Natural killer cell (primary cell): ENCODE results near the gene IFT122. TPM values are rescaled to one million over a fixed set of nuclear protein-coding genes. Genes with fewer than 3 reads are reported as not detected.

ENCODE experiments used
- ATAC-seq, 3 donors: fragments of 150-1000 bp in 2 of 3; fragments of 200-7000 bp in 1 of 3; cut with Tn5 transposase; 1 replicate in 1 of 3; 2 replicates in 2 of 3; pipeline ENCODE4 v1.10.0; 2021; ENCODE audit warnings: mild to moderate bottlenecking in 2 of 3, moderate library complexity in 2 of 3
- DNase-seq, 2 donors: peaks; one replicate each; pipeline versions ENCODE4 v3.0.0 to v3.0.0-alpha.2; 2013 to 2021; ENCODE audit warnings: mixed read lengths in 1 of 2
- H3K27ac ChIP-seq: one replicate; pipeline ENCODE4 v1.5.1; 2013; ENCODE audit warnings: mild to moderate bottlenecking, low read length
- H3K27me3 ChIP-seq: one replicate; pipeline ENCODE4 v1.6.1; 2013; ENCODE audit warnings: low read length; ENCODE audit not compliant: control insufficient read depth, insufficient read depth
- H3K36me3 ChIP-seq: one replicate; pipeline ENCODE4 v1.6.1; 2013; ENCODE audit warnings: low read length; ENCODE audit not compliant: control insufficient read depth, insufficient read depth
- H3K4me1 ChIP-seq: one replicate; pipeline ENCODE4 v1.6.1; 2013; ENCODE audit warnings: low read length; ENCODE audit not compliant: control insufficient read depth, insufficient read depth
- H3K4me3 ChIP-seq: one replicate; pipeline ENCODE4 v1.5.1; 2013; ENCODE audit warnings: low read length
- H3K9me3 ChIP-seq: one replicate; pipeline ENCODE4 v1.6.1; 2013; ENCODE audit warnings: low read length; ENCODE audit not compliant: control insufficient read depth, insufficient read depth
- H3K27ac Mint-ChIP-seq, 2 donors: one replicate each; pipeline ENCODE4 v1.8.0; 2022; ENCODE audit warnings: mild to moderate bottlenecking in 2 of 2, mixed read lengths in 2 of 2, moderate library complexity in 1 of 2
- H3K27me3 Mint-ChIP-seq, 2 donors: one replicate each; pipeline ENCODE4 v1.8.0; 2022; ENCODE audit warnings: low read depth in 2 of 2, mixed read lengths in 2 of 2
- H3K36me3 Mint-ChIP-seq: one replicate; pipeline ENCODE4 v1.8.0; 2022; ENCODE audit warnings: mixed read lengths
- H3K4me1 Mint-ChIP-seq, 2 donors: one replicate each; pipeline ENCODE4 v1.8.0; 2022; ENCODE audit warnings: mixed read lengths in 2 of 2
- H3K4me3 Mint-ChIP-seq: one replicate; pipeline ENCODE4 v1.8.0; 2022; ENCODE audit warnings: mild to moderate bottlenecking, moderate library complexity, mixed read lengths
- H3K9me3 Mint-ChIP-seq, 2 donors: one replicate each; pipeline ENCODE4 v1.8.0; 2022; ENCODE audit warnings: mixed read lengths in 2 of 2
- CTCF ChIP-seq: fragments of 200-600 bp; IDR thresholded peaks from one replicate; pipeline ENCODE4 v1.8.0; 2022; ENCODE audit warnings: antibody characterized with exemption
- WGBS: methylation state at CpG from one replicate; pipeline ENCODE4 v1.1.7; 2013; ENCODE audit warnings: missing lambda C conversion rate; ENCODE audit not compliant: insufficient coverage; 5-methylcytosine and 5-hydroxymethylcytosine counted together
- intact Hi-C: fragments of 100-400 bp; cut with micrococcal nuclease; formaldehyde crosslinking; loops from one replicate; pipeline ENCODE4 v1.14.2; 2022
- total RNA-seq, 4 donors: library from RNA; stranded (reverse); fragments of 120-200 nt in 1 of 4; gene quantifications; one replicate each; pipeline versions ENCODE4 v1.2.3 to v1.2.4, GENCODE V29; 2013 to 2022

Gene IFT122
- total RNA-seq, 3 donors from 2014 or later (not counting 1 experiment from before 2014, with no cell fraction given), result 20.7 to 26.6 (median 23.9) TPM

DNA sequence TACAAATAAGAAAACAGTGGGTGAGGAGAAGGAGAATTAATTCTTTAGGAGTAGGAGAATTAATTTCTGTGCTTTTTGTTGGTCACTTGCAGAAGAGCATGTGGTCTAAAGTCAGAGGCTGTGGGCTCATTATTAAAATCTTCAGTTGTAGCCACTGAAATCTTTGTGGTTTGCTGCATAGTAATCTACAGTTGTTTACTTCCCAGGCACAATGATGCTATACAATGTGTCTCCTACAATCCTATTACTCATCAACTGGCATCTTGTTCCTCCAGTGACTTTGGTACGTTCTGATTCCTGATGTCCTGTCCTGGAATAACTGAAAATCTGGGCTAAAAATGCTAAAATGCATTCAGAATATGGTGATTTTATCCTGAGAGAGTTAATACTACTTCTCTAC is 21.0 kb downstream of the IFT122 start:
- intact Hi-C loops, result no loop called here
- no peak for TF ChIP-seq CTCF
- H3K27ac ChIP-seq, result no peak overlapping the region
- ATAC-seq (no peak), DNase-seq (no peak)
- no peaks in the 10 kb centered on the region for H3K9me3 ChIP-seq
- Mint-ChIP-seq H3K4me3 (no peak overlapping the region), H3K36me3 (no peaks in the 10 kb centered on the region), H3K27ac (no peak overlapping the region), H3K4me1 (no peaks in the 10 kb centered on the region), H3K9me3 (no peaks in the 10 kb centered on the region), H3K27me3 (no peaks in the 10 kb centered on the region)
- WGBS, result no CpG with 5 or more reads among the region's 1 CpG
- no peak overlapping the region for H3K4me3 ChIP-seq
- H3K4me1 ChIP-seq, result no peaks in the 10 kb centered on the region
- H3K27me3 ChIP-seq, result no peaks in the 10 kb centered on the region
- no peaks in the 10 kb centered on the region for H3K36me3 ChIP-seq

DNA sequence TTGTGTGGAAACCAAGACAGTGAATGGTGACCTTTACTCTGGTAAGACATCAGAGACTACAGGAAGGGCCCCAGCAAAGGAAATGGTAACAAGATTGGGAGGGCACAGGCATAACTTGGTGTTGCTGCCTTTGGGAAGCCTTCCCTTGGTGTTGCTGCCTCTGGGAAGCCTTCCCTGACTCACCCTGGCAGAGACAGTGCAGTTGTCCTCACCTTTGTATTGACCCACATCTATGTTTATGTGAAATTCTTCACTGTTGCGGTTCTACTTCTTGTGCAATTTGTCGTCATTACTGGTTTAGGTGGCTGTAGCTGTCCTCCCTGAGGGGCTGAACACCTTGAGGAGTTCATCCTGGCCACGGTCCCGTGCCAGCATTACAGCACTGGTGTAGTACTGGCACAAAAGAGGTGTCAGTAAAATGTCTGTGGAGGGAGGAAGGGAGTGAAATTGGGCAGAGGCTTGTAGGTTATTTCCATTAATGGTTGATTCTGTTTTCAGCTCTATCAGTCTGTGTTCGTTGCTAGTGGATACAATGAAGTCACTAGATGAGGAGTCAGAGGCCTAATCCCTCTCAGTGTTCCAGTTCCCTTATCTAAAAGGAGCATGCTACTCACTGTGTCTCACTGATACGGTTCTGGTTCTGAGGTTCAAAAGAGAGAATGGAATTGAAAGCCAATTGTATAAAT is 21.6 kb downstream of the IFT122 start:
- DNase-seq (no peak), ATAC-seq (no peak)
- no peak overlapping the region for H3K27ac Mint-ChIP-seq
- no peak overlapping the region for H3K4me3 ChIP-seq
- no peaks in the 10 kb centered on the region for H3K36me3 Mint-ChIP-seq
- no peak overlapping the region for H3K4me3 Mint-ChIP-seq
- no peaks in the 10 kb centered on the region for H3K4me1 Mint-ChIP-seq
- intact Hi-C loops, result no loop called here
- WGBS, result 86% methylated on average over 5 of the region's 6 CpGs
- no peaks in the 10 kb centered on the region for H3K27me3 ChIP-seq
- H3K27ac ChIP-seq, result no peak overlapping the region
- no peaks in the 10 kb centered on the region for H3K9me3 Mint-ChIP-seq
- H3K27me3 Mint-ChIP-seq, result no peaks in the 10 kb centered on the region
- no peaks in the 10 kb centered on the region for H3K36me3 ChIP-seq
- no peaks in the 10 kb centered on the region for H3K4me1 ChIP-seq
- no peak for TF ChIP-seq CTCF
- H3K9me3 ChIP-seq, result no peaks in the 10 kb centered on the region

DNA sequence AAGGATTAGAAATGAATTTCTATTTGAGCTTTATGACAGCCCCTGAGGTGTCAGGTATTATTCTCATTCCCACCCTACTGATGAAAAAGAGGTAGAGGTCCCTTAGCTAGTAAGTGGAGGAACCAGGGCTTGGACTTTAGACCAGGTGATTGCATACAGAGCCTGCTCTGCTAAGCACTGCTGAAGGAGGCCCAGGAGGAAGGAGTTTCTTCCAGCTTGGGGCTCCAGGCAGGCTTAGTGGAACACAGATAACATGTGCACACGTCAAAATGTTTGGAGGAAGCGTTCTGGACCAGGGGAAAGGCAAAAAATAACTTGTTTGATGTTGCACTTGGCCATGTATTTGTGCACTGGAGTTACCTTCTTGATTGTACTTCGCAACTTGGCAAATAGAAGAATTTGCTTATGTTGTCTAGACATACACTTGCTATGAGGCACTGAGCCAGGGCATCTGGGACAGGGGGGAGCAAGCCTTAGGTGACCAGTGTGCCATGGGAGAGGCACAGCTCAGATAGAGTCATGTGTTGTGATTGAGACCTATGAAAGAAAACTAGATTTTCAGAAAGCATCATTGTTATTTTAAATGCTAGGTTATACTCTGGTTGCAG is 22.4 kb downstream of the IFT122 start:
- Histone ChIP-seq H3K36me3 (peaks cover 3% of the 10 kb centered on the region), H3K27ac (no peak overlapping the region), H3K27me3 (no peaks in the 10 kb centered on the region), H3K4me1 (no peaks in the 10 kb centered on the region), H3K9me3 (no peaks in the 10 kb centered on the region), H3K4me3 (no peak overlapping the region)
- Mint-ChIP-seq H3K27ac (no peak overlapping the region), H3K4me1 (no peaks in the 10 kb centered on the region), H3K9me3 (no peaks in the 10 kb centered on the region), H3K27me3 (no peaks in the 10 kb centered on the region), H3K4me3 (no peak overlapping the region), H3K36me3 (no peaks in the 10 kb centered on the region)
- TF ChIP-seq CTCF, result no peak
- WGBS, result 96% methylated on average over 3 of the region's 3 CpGs
- DNase-seq (no peak), ATAC-seq (no peak)
- intact Hi-C loops, result no loop called here

GRCh38 chr3:129463094-129463493 is 23.1 kb downstream of the IFT122 start:
- DNase-seq (no peak), ATAC-seq (no peak)
- Histone ChIP-seq H3K4me3 (no peak overlapping the region), H3K36me3 (peaks cover 3% of the 10 kb centered on the region), H3K27me3 (no peaks in the 10 kb centered on the region), H3K27ac (no peak overlapping the region), H3K4me1 (no peaks in the 10 kb centered on the region), H3K9me3 (no peaks in the 10 kb centered on the region)
- no peaks in the 10 kb centered on the region for H3K9me3 Mint-ChIP-seq
- no peak overlapping the region for H3K4me3 Mint-ChIP-seq
- intact Hi-C loops, result no loop called here
- H3K36me3 Mint-ChIP-seq, result no peaks in the 10 kb centered on the region
- WGBS, result no CpG with 5 or more reads among the region's 3 CpGs
- H3K27me3 Mint-ChIP-seq, result no peaks in the 10 kb centered on the region
- TF ChIP-seq CTCF, result no peak
- no peak overlapping the region for H3K27ac Mint-ChIP-seq
- H3K4me1 Mint-ChIP-seq, result no peaks in the 10 kb centered on the region
